OCI-M2 (cell line): Measurements from ENCODE around the gene A3GALT2.
"Not testable (repeated sequence)": the region's sequence is repeated elsewhere in the genome, so short reads cannot be mapped to it uniquely, and the experiment has no call there.

Experiments used
- DNase-seq: peaks from one replicate; lab custom pipeline; 2025; ENCODE audit not compliant: unreplicated experiment; lab: John Stamatoyannopoulos, UW

The A3GALT2 gene

GRCh38 chr1:33294071-33295010 lies 26.6 kb downstream of the A3GALT2 start:
- no peak for DNase-seq

GRCh38 chr1:33292726-33293340 lies 28.1 kb downstream of the A3GALT2 start:
- no peak for DNase-seq

GRCh38 chr1:33290615-33291014 lies 30.3 kb downstream of the A3GALT2 start:
- DNase-seq = not testable (repeated sequence)

GRCh38 chr1:33289858-33290154 lies 31.1 kb downstream of the A3GALT2 start:
- no peak for DNase-seq

- DNase-seq = no peak
Observed at GRCh38 chr1:33288976-33289857, 31.7 kb downstream of the A3GALT2 start.

- no peak for DNase-seq
Observed at GRCh38 chr1:33287317-33287716, 33.6 kb downstream of the A3GALT2 start.

- no peak for DNase-seq
Observed at GRCh38 chr1:33286451-33287185, 34.3 kb downstream of the A3GALT2 start.

GRCh38 chr1:33284049-33284448 lies 36.8 kb downstream of the A3GALT2 start:
- DNase-seq = no peak

- DNase-seq = no peak
Observed at GRCh38 chr1:33282791-33283190, 38.1 kb downstream of the A3GALT2 start.

- DNase-seq = no peak
Observed at GRCh38 chr1:33281554-33282303, 39.2 kb downstream of the A3GALT2 start.

GRCh38 chr1:33280091-33280661 lies 40.7 kb downstream of the A3GALT2 start:
- DNase-seq = no peak

GRCh38 chr1:33277488-33278084 lies 43.3 kb downstream of the A3GALT2 start:
- no peak for DNase-seq

- no peak for DNase-seq
Observed at GRCh38 chr1:33276573-33277298, 44.2 kb downstream of the A3GALT2 start.

- DNase-seq = no peak
Observed at GRCh38 chr1:33275706-33276572, 45.0 kb downstream of the A3GALT2 start.

GRCh38 chr1:33275195-33275594 lies 45.7 kb downstream of the A3GALT2 start:
- no peak for DNase-seq

GRCh38 chr1:33274446-33274845 lies 46.5 kb downstream of the A3GALT2 start:
- no peak for DNase-seq

GRCh38 chr1:33273961-33274371 lies 46.9 kb downstream of the A3GALT2 start:
- no peak for DNase-seq

GRCh38 chr1:33273406-33273805 lies 47.5 kb downstream of the A3GALT2 start:
- no peak for DNase-seq
